NCI-H2227 (cell line): Measurements from ENCODE around the gene ANO5.

Experiments used
- DNase-seq: peaks from one replicate; lab custom pipeline; 2025; ENCODE audit not compliant: unreplicated experiment; lab: John Stamatoyannopoulos, UW

ANO5 gene, protein sequence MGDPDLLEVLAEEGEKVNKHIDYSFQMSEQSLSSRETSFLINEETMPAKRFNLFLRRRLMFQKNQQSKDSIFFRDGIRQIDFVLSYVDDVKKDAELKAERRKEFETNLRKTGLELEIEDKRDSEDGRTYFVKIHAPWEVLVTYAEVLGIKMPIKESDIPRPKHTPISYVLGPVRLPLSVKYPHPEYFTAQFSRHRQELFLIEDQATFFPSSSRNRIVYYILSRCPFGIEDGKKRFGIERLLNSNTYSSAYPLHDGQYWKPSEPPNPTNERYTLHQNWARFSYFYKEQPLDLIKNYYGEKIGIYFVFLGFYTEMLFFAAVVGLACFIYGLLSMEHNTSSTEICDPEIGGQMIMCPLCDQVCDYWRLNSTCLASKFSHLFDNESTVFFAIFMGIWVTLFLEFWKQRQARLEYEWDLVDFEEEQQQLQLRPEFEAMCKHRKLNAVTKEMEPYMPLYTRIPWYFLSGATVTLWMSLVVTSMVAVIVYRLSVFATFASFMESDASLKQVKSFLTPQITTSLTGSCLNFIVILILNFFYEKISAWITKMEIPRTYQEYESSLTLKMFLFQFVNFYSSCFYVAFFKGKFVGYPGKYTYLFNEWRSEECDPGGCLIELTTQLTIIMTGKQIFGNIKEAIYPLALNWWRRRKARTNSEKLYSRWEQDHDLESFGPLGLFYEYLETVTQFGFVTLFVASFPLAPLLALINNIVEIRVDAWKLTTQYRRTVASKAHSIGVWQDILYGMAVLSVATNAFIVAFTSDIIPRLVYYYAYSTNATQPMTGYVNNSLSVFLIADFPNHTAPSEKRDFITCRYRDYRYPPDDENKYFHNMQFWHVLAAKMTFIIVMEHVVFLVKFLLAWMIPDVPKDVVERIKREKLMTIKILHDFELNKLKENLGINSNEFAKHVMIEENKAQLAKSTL

GRCh38 chr11:22192642-22193347 is at the start of gene ANO5:
Gene ANO5, plus strand, starts transcription at chr11:22193085. Its CDS starts 408 bp downstream, at chr11:22193493.
- DNase-seq, result peak; percentile 87

DNA sequence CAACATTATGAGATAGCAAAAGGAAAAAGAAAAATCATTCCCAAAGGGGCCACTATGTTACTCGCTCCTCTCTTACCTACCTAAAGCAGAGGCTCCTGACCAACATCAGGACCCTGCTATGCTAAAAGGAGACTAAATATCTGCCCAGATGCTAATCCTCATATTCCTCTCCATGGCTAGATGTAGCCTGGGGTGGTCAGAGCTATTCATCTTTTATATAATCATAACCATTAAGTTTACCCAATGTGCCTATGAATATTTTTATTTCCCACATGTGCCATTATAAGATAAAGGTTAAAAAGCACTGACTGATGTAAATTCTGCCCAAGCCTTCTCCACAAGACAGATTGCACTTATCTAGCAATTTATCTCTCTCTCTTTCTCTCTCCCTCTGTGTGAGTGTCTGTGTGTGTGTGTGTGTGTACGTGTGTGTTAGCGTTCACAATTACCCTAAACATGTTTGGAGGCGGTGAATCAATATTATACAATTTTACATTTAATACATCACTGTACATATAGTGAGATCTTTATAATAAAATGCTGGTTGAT is 41.2 kb upstream of the ANO5 start:
- DNase-seq, result peak; percentile 46

DNA sequence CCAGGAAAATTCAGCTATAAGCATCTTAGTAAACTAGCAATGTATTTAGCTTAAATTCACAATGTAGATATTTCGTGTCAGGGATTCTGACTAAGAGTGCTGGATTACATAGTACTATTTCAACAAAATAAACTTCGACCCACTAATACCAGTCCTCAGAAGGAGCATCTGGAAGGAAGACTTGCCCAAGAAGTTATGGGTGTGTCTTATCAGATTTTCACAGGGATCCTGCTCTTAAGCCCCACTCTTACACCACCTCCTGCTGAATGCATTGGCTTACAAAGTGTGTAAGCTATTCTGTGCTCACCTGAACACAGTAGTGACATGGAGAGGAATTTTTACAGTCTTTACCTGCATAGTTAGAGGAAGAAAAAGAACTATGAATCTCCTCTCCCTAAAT is 35.4 kb upstream of the ANO5 start:
- no peak for DNase-seq

GRCh38 chr11:22161489-22161888 is 31.4 kb upstream of the ANO5 start:
- DNase-seq, result no peak

- no peak for DNase-seq
These were observed 30.1 kb upstream of the ANO5 start for GRCh38 chr11:22162756-22163155.

DNA sequence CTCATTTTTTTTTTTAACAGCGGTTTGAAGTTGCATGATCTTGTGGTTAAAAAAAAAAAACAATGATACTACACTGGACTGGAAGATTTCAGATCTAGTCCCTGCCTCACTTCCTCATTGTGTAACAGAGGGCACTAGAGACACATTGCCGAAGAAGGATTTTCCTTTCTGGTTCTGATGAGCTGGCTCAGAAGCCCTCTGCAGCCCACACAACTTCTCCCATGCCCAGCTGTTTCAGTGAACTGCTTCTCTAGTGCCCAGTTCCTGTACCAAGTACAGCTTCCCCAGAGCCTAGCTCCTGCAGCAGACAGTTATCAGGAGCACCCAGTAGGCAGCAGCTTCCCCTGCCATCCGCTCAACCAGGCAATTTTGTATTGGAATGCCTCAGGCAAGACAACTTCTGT is 29.5 kb upstream of the ANO5 start:
- no peak for DNase-seq

GRCh38 chr11:22165087-22165486 is 27.8 kb upstream of the ANO5 start:
- DNase-seq, result no peak

DNA sequence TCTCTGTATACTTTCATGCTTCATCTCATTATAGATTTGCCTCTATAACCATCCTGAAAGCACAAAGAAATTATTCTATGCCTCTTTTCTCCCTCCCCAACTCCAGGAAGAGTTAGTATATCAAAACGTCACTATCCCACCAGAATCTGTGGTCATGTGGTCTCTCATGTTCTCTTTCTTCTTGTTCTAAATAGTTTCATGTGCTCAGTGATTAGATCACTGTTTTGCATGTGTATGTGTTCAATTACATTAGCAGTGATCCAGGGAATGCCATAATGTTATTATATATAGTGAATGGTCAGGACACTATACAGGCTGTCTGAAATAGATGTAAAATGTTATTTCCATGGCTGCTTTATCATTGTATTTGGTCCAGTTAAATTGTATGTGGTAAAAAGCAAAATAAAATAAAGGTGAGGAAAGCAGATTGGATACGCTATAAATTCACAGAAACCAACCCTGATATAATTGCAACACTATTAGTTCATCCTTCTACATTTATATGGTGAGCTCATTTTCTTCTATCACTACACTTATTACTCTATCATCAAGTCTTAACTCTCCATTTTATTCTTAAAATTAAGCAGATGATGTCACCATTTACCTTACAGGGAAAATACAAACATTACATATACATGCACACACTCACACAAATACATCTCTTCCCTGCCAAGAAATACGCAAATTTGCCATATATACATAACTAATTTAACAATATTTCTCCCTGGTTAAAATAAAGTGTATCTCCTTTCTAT is 26.9 kb upstream of the ANO5 start:
- no peak for DNase-seq

DNA sequence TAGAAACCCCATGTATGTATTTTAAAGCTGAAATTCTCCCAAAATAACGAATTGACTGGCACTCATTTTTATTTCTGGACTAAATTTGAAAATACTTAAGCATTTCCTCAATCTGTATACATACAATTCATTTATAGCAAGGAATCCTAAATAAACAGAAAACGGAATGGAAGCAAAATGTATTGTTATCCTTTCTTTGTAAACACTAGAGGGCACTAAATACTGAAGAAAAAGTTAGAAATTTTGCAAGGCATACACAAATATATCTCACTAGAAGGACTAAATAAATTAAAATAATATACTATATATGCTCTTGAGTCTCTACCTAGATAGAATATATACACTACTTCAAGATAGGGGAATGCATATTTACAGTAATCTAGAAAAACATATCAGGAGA is 23.1 kb upstream of the ANO5 start:
- DNase-seq, result peak; percentile 33

DNA sequence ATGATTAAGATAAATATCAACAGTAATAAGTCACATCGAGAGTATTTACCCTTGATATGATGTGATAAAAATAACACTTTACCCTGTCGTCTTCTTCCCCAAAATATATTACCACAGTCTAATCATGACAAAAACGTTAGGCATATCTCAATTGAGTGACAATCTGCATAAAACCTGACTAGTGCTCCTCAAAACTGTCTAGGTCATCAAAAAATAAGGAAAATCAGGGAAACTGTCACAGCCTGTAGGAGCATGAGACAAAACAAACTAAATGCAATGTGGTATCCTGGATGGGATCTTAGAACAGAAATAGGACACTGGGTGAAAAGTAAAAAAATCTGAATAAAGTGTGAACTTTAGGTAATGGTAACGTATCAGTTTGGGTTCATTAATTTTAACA is 19.4 kb upstream of the ANO5 start:
- no peak for DNase-seq

DNA sequence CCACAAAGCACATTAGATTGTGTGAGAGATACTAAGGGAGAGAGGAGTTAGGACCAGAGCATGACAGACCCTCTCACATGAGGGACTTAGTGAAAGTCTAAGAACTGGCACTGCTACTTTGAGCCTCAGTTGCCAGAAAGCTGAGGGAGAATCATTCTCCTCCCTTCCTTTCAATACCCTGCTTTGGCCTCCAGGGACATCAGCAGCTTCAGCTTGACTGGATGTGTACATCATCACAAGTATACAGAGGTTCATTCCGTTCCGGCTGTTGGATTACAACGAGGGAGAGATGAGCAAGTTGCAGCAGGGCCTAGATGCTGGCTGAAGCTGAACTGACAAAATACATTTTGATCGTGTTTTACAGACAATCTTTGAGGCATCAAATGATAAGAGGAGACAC is 15.7 kb upstream of the ANO5 start:
- no peak for DNase-seq

DNA sequence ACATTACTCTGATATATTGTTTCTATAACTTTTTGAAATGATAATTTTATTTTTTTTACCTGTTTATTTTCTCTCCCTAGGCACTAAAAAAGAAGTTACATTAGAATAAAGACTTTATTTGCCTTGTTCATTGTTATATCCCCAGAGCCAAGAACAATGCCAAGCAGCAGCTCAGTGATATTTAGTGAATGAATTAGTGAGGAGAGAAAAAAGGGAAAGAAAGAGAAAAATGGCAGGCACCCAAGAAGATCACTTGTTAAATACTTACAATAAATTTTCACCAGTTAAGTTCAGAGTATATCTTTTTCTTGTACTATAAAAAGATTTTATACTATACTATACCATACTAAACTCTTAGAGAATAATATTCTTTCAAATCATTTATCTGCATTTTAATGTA is 13.3 kb upstream of the ANO5 start:
- DNase-seq, result no peak

- no peak for DNase-seq
These were observed 12.8 kb upstream of the ANO5 start for GRCh38 chr11:22180131-22180530.

DNA sequence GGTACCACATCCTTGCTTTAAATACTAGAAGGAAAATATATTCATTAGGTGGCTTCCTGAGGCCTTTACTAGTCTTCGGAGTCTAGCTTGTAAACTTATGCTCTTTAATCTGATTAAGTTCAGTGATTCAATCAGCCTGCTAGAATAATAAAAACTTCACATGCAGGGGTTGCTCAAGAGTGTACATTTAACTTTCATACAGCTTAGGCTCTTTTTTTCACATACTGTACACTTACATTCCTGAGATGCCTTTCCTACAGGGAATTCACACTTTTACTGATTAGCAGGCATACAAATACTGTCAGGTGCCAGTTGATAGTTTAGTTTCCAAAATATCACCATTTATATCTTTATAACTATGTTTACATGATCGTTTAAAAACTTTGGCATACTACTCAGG is 3.2 kb upstream of the ANO5 start:
- DNase-seq, result no peak

- DNase-seq, result no peak
These were observed 1.9 kb upstream of the ANO5 start for GRCh38 chr11:22190827-22191463.

- no peak for DNase-seq
These were observed 620 bp upstream of the ANO5 start for GRCh38 chr11:22192289-22192641.

DNA sequence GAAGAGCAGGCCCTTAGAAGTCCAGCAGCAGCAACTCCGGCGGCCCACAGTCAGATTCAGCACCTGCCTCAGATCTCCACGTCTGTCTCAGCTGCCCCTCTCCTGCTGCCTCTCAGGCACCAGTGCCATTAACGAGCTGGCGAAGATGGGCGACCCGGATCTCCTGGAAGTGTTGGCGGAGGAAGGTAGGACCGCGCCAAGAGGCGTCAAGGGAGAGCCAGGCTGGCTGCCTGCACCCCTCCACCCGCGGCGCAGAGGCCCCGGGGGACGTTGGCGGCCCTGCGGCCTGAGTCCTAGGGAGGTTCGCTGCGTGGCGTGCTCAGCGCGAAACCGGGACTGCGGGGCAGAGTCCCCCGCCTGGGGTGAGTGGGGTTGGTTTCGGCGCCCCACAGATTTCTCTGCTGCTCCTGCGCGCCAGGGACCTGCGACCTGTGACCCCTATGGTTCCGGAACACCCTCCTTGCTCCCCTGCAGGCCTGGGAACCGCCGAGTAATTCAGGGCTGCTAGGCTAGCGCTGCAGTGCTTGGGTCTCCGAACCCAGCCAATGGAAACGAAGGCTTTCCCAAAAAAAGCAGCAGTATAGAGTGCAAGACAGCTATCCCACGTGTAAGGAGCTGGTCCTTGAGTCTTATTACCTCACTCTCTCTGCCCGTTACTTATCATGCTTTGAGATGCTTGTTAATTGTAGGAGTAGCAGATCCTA is 615 bp downstream of the ANO5 start:
- peak; percentile 59 for DNase-seq

DNA sequence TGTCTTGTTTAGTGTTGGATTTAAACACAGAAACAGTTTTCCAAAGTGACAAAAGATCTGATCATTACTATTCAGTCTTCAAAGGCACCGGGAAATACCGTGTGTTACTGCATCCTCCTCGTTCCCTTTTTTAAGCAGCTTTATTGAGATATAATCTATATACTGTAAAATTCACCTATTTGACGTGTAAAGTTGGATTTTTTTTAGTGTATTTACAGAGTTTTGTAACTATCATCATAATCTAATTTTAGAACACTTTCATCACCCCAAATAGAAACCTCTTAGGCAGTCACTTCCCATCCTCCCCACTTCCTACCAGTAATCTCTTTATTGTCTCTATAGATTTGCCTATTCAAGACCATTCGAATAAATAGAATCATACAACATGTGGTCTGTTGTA is 1.4 kb downstream of the ANO5 start:
- DNase-seq, result no peak

GRCh38 chr11:22194907-22195306 is 2.0 kb downstream of the ANO5 start:
- DNase-seq, result no peak
